H1 (cell line): Measurements from ENCODE around the gene TMA7B.

ENCODE experiments used
- NRF1 ChIP-seq: IDR thresholded peaks from 2 replicates; pipeline ENCODE4 v1.6.1; 2011; ENCODE audit warnings: mild to moderate bottlenecking, low read depth, low read length, improper control_type of control experiment
- PHF8 ChIP-seq: fragments of 200-600 bp; sonication (generic); conservative IDR thresholded peaks from 2 replicates; pipeline ENCODE4 v1.7.1; 2012; ENCODE audit warnings: low read depth, mild to moderate bottlenecking, inconsistent platforms, low read length, moderate library complexity
- POLR2A ChIP-seq, 2 experiments: IDR thresholded peaks; 1 replicate in 1 of 2; 2 replicates in 1 of 2; pipeline ENCODE4 v1.6.1; 2011; ENCODE audit warnings: low read depth in 2 of 2, low read length in 2 of 2, mild to moderate bottlenecking in 2 of 2; ENCODE audit errors: control extremely low read depth in 1 of 2
- TAF1 ChIP-seq: IDR thresholded peaks from 2 replicates; pipeline ENCODE4 v1.6.1; 2011; ENCODE audit warnings: mild to moderate bottlenecking, low read depth, low read length
- TF ChIP-seq, protein P1 (sequence below), 3 experiments: IDR thresholded peaks; 1 replicate in 2 of 3; 2 replicates in 1 of 3; pipeline versions ENCODE4 v1.5.1 to v1.6.1; 2011; ENCODE audit warnings: low read length in 3 of 3, mild to moderate bottlenecking in 3 of 3, inconsistent platforms in 2 of 3, low read depth in 1 of 3, moderate library complexity in 1 of 3; ENCODE audit not compliant: insufficient read depth in 1 of 3; ENCODE audit errors: control extremely low read depth in 1 of 3

DNA sequence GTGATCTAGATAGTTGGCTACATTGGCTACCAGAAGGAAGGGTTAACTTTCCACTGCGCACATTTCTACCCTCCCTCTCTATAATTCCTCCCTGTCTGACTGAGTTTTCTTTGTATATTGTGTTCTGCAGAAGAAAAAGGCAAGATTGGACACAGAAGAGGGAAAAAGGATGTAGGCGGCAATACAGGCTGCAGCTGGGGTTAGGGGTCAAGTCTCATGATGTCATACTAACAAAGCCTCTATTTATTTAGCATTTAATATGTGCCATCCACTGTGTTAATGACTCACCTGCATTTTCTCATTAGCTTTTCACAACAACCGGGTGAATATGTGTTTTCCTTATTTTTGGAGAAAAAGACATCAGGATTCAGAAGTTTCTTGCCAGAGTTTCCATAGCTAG lies 36.5 kb downstream of the TMA7B start:
- TF ChIP-seq TAF1 (no peak), POLR2A (IDR thresholded peaks at IDR 0.05; ENCODE audit: control extremely low read depth in 1 of 2, low read depth in 2 of 2, low read length in 2 of 2) (no peak), PHF8 (no peak), NRF1 (no peak)
- TF ChIP-seq, protein P1, sequence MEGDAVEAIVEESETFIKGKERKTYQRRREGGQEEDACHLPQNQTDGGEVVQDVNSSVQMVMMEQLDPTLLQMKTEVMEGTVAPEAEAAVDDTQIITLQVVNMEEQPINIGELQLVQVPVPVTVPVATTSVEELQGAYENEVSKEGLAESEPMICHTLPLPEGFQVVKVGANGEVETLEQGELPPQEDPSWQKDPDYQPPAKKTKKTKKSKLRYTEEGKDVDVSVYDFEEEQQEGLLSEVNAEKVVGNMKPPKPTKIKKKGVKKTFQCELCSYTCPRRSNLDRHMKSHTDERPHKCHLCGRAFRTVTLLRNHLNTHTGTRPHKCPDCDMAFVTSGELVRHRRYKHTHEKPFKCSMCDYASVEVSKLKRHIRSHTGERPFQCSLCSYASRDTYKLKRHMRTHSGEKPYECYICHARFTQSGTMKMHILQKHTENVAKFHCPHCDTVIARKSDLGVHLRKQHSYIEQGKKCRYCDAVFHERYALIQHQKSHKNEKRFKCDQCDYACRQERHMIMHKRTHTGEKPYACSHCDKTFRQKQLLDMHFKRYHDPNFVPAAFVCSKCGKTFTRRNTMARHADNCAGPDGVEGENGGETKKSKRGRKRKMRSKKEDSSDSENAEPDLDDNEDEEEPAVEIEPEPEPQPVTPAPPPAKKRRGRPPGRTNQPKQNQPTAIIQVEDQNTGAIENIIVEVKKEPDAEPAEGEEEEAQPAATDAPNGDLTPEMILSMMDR (IDR thresholded peaks at IDR 0.05; ENCODE audit: control extremely low read depth in 1 of 3, insufficient read depth in 1 of 3, low read depth in 1 of 3, low read length in 3 of 3), result no peak
